T-helper 22 cell (primary cell): ENCODE results near the gene MAST4.
"Not testable (repeated sequence)": the region's sequence is repeated elsewhere in the genome, so short reads cannot be mapped to it uniquely, and the experiment has no call there.

Source experiments
- DNase-seq: peaks from one replicate; pipeline ENCODE4 v3.0.0-alpha.2; 2020; ENCODE audit warnings: low read depth

MAST4 gene

GRCh38 chr5:67090040-67090439 is 493.8 kb downstream of the MAST4 start:
- no peak for DNase-seq

DNA sequence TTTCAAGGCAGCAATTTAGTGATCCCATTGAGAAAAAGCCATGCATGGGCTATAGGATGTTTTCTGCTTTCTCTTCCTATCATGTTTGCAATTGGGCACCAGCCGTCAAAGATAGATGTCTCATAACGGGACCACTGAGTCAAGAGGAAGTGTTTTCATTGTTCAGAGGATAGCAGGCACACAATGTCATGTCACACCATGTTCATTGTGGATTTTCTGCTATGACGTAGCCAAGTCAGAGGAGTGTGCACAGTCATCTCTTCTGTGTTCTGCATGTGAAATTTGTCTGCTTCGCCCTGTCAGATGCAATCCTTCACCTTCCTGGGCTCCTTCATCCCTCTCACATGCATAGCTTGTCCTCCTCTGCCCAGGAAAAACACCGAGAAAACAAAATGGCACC is 494.4 kb downstream of the MAST4 start:
- DNase-seq = no peak

- no peak for DNase-seq
Observed at GRCh38 chr5:67092535-67092934, 496.3 kb downstream of the MAST4 start.

- no peak for DNase-seq
Observed at GRCh38 chr5:67093279-67093678, 497.1 kb downstream of the MAST4 start.

DNA sequence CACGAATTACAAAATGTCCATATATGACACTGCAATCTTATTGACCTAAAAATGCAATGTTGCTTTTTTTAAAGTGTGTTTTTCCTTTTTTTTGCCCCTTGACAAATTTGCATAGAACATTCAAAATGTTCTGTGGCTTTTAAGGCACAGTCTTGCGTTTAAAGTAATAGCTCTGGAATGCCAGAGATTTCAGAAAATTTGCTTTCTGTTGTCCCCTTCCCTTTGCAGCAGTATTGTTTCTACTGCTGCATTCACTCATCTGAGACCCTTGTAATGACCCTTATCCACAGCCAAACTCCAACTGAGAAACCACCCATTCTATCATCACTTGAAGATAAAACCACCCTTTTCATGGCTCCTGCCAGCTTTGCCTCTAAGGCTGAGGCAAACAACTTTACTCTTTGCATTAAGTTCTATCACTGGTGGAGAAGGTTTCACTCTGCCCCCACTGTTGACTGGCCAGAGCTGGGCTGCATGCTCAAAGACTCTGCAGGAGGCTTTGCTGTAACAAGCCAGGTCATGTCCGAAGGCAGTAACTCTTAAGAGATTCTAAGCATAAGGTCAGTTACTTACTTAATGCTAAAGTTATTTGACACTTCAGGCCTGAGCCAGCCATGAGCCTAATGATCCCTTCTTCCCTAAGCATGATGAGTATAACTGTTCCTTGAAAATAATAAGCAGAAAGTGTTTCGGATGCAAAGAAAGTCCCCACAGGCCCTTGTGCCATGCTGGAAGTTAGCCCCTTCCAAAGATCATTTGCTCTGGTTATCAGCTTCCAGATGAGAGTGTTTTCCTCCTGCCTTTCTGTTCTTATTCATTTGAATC is 498.5 kb downstream of the MAST4 start:
- no peak for DNase-seq

DNA sequence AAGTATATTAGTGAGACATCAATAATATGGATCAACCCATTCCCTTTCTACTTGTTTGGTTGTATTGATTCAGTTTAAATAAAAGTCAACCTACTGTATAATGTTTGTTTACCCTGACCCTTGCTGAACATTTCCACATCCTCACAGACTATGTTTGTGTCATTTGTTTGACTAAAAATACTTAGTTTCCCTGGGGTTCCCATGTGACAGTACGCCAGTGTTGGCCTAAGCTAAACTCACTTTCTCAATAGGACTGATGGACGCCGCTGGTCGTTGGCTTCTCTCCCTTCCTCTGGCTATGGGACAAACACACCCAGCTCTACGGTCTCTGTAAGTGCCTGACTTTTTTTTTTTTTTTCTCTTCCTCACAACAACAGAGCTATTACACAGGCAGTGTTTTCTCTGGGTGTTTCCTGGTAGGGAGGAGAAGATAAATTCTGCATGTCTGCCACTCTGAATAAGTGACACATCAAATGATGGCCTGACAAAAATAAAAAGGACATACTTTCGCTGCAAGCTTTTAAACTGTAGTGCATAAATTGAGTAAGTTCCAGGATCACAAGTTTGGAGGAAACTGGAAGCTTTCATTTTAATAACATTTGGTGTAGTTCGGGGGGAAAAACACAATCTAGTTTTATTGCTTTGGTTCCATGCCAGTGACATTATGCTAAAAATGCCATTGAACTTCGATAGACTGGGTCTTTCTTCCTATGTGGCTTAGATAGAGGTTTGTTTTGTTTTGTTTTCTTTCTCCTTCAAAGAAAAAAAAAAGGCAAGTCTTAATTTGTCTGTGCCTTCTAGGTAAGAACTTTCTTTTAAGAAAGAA is 499.4 kb downstream of the MAST4 start:
- DNase-seq = no peak

- DNase-seq = no peak
Observed at GRCh38 chr5:67098656-67099055, 502.5 kb downstream of the MAST4 start.

- DNase-seq = no peak
Observed at GRCh38 chr5:67100301-67100700, 504.1 kb downstream of the MAST4 start.

GRCh38 chr5:67102708-67103107 is 506.5 kb downstream of the MAST4 start:
- no peak for DNase-seq

- DNase-seq = no peak
Observed at GRCh38 chr5:67104859-67105258, 508.7 kb downstream of the MAST4 start.

GRCh38 chr5:67105270-67105669 is 509.1 kb downstream of the MAST4 start:
- DNase-seq = no peak

- DNase-seq = no peak
Observed at GRCh38 chr5:67106626-67107342, 510.6 kb downstream of the MAST4 start.

- no peak for DNase-seq
Observed at GRCh38 chr5:67111779-67112178, 515.6 kb downstream of the MAST4 start.

- DNase-seq = no peak
Observed at GRCh38 chr5:67115246-67115645, 519.1 kb downstream of the MAST4 start.

- DNase-seq = no peak
Observed at GRCh38 chr5:67115817-67116216, 519.6 kb downstream of the MAST4 start.

DNA sequence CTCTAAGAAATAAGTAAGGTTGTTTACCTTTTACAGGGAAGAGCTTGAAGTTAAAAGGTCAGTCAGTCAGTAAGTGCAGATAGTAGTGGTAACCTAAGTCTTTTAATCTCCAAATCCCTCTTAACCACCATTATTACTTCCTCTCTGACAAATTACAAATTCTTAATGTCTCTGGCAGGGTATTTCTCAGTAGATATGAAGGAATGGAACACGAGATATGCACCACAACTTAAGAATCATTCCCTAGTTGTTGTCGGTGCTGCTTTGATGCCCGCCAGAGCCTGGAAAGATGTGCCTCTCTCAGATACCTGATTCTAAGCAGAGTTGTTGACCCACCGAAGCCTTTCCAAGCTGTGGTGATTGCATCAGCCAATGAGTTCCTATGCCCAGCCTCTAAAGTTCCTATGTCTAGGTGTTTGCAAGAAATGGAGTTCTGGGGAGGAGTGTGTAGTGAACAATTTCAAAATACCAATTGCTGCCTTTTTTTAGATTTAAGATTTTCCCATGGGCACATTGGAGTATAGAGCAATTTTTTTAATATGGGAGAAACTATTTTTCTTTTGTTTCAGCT is 521.9 kb downstream of the MAST4 start:
- DNase-seq = no peak

GRCh38 chr5:67119010-67119409 is 522.8 kb downstream of the MAST4 start:
- no peak for DNase-seq

- no peak for DNase-seq
Observed at GRCh38 chr5:67120032-67120431, 523.8 kb downstream of the MAST4 start.

DNA sequence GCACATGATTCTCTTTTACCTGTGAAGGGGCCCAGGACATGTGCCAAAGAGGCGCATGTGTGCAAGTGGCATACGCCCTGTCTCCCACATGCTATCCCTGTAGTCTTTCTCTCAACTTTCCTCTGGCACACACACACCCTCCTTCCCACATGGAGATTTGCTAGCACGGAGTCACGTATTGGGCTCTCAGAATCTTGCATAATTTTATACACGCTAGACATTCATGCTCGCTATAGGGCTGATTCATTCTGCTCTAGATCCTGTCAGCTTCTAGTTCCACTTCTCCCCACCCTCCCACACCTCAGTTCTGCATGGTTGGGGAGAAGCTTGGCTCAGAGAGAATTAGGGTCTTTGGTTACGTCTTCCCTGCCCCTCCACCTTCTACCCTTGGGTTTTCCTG is 527.6 kb downstream of the MAST4 start:
- DNase-seq = no peak

- DNase-seq = no peak
Observed at GRCh38 chr5:67124556-67124955, 528.4 kb downstream of the MAST4 start.

GRCh38 chr5:67127347-67127895 is 531.2 kb downstream of the MAST4 start:
- not testable (repeated sequence) for DNase-seq

- DNase-seq = no peak
Observed at GRCh38 chr5:67129768-67130167, 533.6 kb downstream of the MAST4 start.
